HG03039 (cell line): ENCODE results near the gene HSPB8.

ENCODE experiments used
- ATAC-seq: cut with Tn5 transposase; IDR thresholded peaks from one replicate; pipeline ENCODE4 v1.9.1; 2021; ENCODE audit warnings: mild to moderate bottlenecking, moderate library complexity; ENCODE audit not compliant: unreplicated experiment

HSPB8 gene, protein sequence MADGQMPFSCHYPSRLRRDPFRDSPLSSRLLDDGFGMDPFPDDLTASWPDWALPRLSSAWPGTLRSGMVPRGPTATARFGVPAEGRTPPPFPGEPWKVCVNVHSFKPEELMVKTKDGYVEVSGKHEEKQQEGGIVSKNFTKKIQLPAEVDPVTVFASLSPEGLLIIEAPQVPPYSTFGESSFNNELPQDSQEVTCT

GRCh38 chr12:119178544-119179334 is at the start of gene HSPB8:
HSPB8 (plus strand) TSS chr12:119178931; CDS start chr12:119179313, 382 bp downstream.
- ATAC-seq = no peak

DNA sequence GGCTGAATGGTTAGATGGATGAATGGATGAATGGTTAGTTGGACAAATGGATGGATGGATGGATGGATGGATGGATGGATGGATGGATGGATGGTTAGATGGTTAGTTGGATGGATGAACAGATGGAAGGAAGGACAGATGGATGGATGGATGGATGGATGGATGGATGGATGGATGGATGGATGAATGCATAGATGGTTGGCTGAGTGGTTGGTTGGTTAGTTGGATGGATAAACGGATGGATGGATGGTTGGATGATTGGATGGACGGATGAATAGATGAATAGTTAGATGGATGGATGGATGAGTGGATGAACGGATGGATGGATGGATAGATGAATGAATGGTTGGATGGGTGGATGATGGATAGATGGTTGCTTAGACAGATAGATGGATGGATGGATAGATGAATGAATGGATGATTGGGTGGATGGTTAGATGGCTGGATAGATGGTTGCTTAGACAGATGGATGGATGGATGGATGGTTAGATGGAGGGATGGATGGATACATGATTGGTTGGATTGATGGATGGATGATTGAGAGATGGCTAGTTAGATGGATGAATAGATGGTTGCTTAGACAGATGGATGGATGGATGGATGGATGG is 48.8 kb upstream of the HSPB8 start:
- ATAC-seq = no peak

DNA sequence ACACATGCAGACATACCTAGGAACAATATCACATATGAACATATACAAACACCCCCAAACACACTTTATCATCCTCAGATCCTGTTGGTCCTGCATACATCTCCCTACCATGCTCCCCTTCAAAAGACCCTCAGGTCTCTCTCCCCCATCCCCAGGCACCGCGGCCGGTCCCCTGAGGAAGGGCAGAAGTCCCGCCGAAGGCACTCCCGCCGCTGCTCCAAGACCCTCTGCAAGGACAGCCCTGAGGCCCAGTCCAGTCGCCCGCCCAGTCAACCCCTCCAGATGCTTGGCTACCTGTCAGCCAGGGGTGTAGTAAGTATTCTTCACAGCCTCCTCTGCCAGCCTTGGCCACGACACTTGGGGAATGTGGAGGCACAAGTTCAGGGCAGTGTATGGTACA is 48.2 kb upstream of the HSPB8 start:
- ATAC-seq = no peak

- ATAC-seq = no peak
These were observed 44.3 kb upstream of the HSPB8 start for GRCh38 chr12:119134284-119135072.

DNA sequence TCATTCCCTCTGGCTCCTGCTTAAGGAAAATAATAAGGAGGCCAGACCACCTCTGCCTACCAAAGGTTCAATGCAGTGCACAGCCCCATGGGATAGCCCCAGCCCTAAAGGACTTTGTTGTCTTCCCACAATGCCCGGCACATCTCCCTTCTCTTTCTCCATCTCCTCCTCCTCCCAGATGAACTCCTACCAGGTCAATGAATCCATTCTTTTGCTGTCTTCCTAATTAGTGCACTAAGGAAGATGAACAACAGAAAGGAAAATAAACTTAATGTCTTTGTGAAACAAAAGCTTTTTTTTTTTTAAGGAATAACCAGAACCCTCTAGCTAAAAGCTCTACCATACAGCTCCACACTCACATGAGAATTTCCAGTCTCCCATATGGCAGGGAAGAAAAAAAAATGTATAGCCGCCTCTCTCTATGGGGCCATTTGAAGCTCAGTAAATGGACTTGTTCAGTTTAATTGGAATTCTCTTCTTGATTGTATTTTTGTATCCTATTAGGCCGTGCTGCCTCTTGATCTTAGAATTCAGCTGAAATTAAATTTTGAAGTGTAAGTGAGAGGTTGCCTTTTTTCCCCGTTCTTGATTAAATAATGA is 41.8 kb upstream of the HSPB8 start:
- no peak for ATAC-seq

- ATAC-seq = no peak
These were observed 39.3 kb upstream of the HSPB8 start for GRCh38 chr12:119139448-119139847.

DNA sequence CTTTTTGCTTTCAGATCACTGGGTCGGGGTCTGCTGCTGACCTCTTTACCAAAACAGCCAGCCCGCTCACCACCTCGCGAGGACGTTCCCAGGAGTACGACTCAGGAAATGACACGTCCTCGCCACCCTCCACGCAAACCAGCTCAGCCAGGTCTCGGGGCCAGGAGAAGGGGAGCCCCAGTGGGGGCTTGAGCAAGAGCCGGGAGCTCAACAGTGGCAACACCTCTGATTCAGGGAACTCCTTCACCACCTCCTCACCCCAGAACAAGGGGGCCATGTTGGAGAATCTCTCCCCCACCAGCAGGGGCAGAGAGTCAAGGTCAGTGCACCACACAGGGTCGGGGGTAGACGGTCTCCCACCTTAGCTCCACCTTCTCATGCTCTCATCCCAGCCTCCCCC is 33.4 kb upstream of the HSPB8 start:
- no peak for ATAC-seq

DNA sequence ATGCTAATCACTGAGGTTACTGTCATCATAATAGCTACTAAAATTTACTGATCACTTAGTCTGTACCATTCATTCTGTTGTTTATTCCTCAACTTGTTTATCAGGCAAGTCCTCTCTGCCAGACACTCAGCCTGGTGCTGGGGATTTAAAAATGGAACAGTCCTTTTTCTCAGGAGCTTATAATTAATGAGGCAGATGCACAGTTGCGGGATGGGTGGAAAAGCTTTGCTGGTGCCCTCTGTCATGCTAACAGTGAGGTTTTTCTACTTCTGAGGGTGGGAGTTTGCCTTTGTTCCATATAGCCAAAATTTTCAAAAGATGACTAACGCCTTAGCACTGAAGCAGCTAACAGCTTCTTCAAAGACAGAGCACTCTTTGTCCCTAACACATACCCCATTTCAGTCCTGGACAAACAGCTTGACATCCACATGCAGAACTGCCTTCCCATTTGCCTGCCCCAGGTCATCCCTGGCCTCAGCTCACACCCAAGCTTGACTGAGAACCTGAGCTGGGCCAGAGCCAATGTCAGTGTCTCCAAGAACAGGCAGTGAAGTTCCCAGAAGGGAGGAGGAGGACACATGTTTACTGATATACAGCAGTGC is 30.8 kb upstream of the HSPB8 start:
- no peak for ATAC-seq

GRCh38 chr12:119149270-119149669 is 29.5 kb upstream of the HSPB8 start:
- no peak for ATAC-seq

DNA sequence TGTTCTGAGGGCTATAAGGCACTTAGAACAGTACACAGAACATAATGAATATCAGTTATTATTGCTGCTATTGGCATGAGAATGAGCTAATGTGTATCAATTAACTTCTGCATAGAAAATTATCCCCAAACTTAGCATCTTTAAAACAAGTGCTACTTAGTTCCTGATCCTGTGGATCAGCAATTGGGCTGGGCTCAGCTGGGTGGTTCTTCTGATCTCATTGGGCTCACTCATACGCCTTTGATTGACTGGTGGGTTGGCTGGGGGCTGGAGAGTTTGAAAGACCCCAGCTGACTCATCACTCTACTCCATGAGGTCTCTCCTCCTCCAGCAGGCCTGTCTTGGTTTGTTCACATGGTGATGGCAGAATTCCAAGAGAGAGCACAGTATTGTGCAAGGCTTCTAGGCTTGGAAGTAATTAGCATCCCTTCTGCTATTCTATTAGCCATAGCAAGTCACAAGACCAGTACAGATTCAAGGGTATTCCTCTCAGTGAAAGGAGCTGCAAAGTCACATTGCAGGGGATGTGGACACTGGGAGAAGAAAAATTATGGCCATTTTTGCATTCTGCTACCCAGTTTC is 27.2 kb upstream of the HSPB8 start:
- no peak for ATAC-seq

- no peak for ATAC-seq
These were observed 25.0 kb upstream of the HSPB8 start for GRCh38 chr12:119153477-119154434.

- ATAC-seq = no peak
These were observed 24.3 kb upstream of the HSPB8 start for GRCh38 chr12:119154435-119154818.

DNA sequence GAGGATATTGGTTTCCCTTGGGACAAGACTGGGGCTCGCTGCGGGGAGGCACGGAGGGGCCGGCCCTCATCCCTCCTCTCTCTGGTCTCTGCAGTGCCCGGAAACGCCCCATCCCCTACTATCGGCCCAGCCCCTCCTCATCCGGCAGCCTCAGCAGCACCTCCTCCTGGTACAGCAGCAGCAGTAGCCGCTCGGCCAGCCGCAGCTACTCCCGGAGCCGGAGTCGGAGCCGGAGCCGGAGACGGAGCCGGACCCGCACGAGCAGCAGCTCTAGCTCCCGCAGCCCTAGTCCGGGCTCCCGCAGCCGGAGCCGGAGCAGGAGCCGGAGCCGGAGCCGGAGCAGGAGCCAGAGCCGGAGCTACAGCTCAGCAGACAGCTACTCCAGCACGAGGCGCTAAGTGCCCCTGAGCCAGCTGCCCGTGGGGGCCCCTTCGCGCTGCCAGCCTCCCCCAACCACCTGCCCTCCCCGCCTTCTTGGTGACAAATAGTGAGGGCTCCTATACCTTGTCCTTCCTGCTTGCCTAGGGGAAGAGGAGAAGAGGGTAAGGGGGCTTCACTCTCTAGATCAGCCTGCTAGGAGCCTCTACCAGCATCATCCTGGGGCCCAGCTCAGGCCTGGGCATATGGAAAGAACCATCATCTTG is 22.2 kb upstream of the HSPB8 start:
- ATAC-seq = no peak

DNA sequence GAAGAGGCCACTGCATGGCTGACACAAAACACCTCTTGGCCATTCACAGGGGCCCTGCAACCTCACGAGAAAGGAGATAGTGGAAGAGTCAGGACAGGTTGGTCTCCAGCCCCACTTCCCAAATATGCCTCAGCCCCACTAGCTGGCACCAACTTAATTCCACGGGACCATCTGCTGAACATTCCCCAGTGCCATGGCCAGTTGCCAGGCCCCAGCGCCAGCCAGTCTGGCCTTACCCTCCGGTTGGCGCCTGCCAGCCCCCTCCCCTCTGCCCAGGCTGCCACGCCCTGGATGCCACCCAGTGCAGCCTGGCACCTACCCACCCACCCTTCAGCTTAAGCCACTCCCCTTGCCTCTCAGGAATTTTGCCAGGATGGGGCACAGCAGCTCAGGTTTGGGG is 21.2 kb upstream of the HSPB8 start:
- no peak for ATAC-seq

- ATAC-seq = no peak
These were observed 20.8 kb upstream of the HSPB8 start for GRCh38 chr12:119157978-119158377.

GRCh38 chr12:119158402-119158801 is 20.3 kb upstream of the HSPB8 start:
- ATAC-seq = no peak

DNA sequence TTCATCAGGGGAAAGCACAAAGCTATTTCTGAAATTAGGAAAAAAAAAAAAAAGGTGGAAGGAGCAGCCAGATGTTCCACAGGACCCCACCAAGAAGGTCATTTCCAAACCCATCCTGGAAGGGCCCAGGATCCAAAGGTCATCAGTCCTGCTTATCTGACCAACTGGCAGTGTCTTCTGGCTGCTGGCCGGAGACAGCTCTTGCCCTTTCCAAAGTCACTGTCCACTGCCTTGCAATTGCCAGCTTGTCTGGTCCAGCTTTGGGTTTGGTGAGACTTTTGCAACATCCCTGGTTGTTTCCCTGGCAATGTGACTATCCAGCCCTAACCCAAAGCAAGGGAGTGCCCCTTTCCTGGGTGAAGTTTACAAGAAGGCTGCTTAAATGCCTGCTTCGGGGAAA is 18.9 kb upstream of the HSPB8 start:
- ATAC-seq = no peak

GRCh38 chr12:119167902-119168301 is 10.8 kb upstream of the HSPB8 start:
- no peak for ATAC-seq

- no peak for ATAC-seq
These were observed 10.0 kb upstream of the HSPB8 start for GRCh38 chr12:119168721-119169120.
